HL-60 (cell line): ENCODE measurements around the gene HSD3B2.

ENCODE experiments used
- DNase-seq, 2 experiments: peaks; one replicate each; pipeline ENCODE4 v3.0.0-alpha.2; 2010 to 2020; ENCODE audit warnings: low read depth in 1 of 2, low spot score in 1 of 2
- H3K27ac ChIP-seq: fragments of 250-450 bp; sonication (Bioruptor Pico); replicated peaks from 2 replicates; pipeline ENCODE4 v1.5.1; 2020; ENCODE audit warnings: mild to moderate bottlenecking, moderate library complexity
- H3K27me3 ChIP-seq: fragments of 250-450 bp; sonication (Bioruptor Pico); 2 replicates; pipeline ENCODE4 v1.5.1; 2021; ENCODE audit warnings: mild to moderate bottlenecking, moderate library complexity; ENCODE audit not compliant: insufficient read depth, poor library complexity, severe bottlenecking
- H3K4me3 ChIP-seq: replicated peaks from 2 replicates; pipeline ENCODE4 v1.5.1; 2011; ENCODE audit warnings: mild to moderate bottlenecking, control low read depth, low read length; ENCODE audit not compliant: insufficient read depth
- GABPA ChIP-seq: IDR thresholded peaks from 2 replicates; pipeline ENCODE4 v1.6.1; 2012; ENCODE audit warnings: low read depth
- POLR2AphosphoS5 ChIP-seq: IDR thresholded peaks from 2 replicates; pipeline ENCODE4 v1.6.1; 2012; ENCODE audit warnings: low read depth
- REST ChIP-seq: IDR thresholded peaks from 2 replicates; pipeline ENCODE4 v1.6.1; 2012; ENCODE audit warnings: low read depth; ENCODE audit not compliant: insufficient replicate concordance
- SPI1 ChIP-seq: IDR thresholded peaks from 2 replicates; pipeline ENCODE4 v1.6.1; 2012; ENCODE audit warnings: low read depth, mild to moderate bottlenecking, borderline replicate concordance
- TF ChIP-seq, protein P1 (sequence below): IDR thresholded peaks from one replicate; pipeline ENCODE4 v1.5.1; 2011; ENCODE audit warnings: low read length, control low read depth, inconsistent platforms; ENCODE audit not compliant: insufficient read depth

Gene HSD3B2

DNA sequence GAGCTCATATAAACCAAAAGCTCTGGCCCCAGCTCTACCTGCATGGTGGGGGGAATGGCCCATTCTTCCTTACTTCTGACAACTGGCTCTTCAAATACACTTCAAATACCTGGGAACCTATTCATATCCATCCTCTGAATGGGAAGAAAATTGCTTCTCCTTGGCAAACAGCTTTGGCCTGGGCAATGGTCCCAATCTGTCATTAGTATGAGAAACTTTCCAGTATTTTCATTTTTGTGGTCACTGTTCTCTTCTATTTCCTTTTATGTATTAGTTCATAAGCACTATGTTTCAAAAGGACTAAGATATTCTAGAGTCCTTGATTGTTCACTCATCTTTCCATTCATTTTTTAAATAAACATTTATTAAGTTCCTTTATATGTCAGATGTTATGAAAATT is 5.2 kb upstream of the HSD3B2 start:
- no peak overlapping the region for H3K4me3 ChIP-seq
- H3K27me3 ChIP-seq: peaks cover 7% of the 10 kb centered on the region
- TF ChIP-seq POLR2AphosphoS5 (no peak), GABPA (no peak), REST (no peak), SPI1 (no peak)
- TF ChIP-seq, protein P1, sequence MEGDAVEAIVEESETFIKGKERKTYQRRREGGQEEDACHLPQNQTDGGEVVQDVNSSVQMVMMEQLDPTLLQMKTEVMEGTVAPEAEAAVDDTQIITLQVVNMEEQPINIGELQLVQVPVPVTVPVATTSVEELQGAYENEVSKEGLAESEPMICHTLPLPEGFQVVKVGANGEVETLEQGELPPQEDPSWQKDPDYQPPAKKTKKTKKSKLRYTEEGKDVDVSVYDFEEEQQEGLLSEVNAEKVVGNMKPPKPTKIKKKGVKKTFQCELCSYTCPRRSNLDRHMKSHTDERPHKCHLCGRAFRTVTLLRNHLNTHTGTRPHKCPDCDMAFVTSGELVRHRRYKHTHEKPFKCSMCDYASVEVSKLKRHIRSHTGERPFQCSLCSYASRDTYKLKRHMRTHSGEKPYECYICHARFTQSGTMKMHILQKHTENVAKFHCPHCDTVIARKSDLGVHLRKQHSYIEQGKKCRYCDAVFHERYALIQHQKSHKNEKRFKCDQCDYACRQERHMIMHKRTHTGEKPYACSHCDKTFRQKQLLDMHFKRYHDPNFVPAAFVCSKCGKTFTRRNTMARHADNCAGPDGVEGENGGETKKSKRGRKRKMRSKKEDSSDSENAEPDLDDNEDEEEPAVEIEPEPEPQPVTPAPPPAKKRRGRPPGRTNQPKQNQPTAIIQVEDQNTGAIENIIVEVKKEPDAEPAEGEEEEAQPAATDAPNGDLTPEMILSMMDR: no peak
- no peak for DNase-seq
- H3K27ac ChIP-seq: no peak overlapping the region

DNA sequence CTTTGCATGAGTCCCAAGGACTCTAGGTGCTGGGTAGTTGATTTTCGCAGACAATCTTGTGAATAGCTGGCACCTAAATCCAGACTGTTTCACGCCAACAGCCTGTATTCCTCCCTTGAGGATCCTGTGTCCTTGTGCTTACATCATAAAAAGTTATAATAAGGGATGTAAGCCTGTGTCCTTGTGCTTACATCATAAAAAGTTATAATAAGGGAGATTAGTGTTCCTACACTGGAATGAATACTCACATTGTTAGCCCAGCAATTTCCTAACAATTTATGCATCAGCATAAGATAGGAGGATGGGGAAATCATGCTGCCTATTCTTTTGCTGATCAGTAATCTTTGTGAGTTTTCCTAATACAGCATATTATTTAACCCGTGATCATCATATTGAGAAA is 4.0 kb upstream of the HSD3B2 start:
- no peak for DNase-seq
- peaks cover 7% of the 10 kb centered on the region for H3K27me3 ChIP-seq
- TF ChIP-seq, protein P1: no peak
- TF ChIP-seq SPI1 (no peak), GABPA (no peak), REST (no peak), POLR2AphosphoS5 (no peak)
- no peak overlapping the region for H3K4me3 ChIP-seq
- H3K27ac ChIP-seq: no peak overlapping the region

- DNase-seq: no peak
- Histone ChIP-seq H3K27ac (no peak overlapping the region), H3K27me3 (peaks cover 2% of the 10 kb centered on the region), H3K4me3 (no peak overlapping the region)
- TF ChIP-seq, protein P1: no peak
- TF ChIP-seq GABPA (no peak), REST (no peak), SPI1 (no peak), POLR2AphosphoS5 (no peak)
These were observed 1.2 kb downstream of the HSD3B2 start for GRCh38 chr1:119416006-119416640.
